Left renal cortex interstitium (tissue), 4 donors: ENCODE data around the gene RNF34. TPM values are rescaled to one million over a fixed set of nuclear protein-coding genes. Genes with fewer than 3 reads are reported as not detected.
A peak's percentile ranks its signal among the peaks of the same experiment; 100 is the strongest.

ENCODE experiments used
- DNase-seq, 4 donors: peaks; one replicate each; pipeline ENCODE4 v3.0.0-alpha.2; 2013; ENCODE audit warnings: low read depth in 4 of 4, low spot score in 2 of 4, missing footprints in 1 of 4
- polyA plus RNA-seq, 4 donors: library from polyadenylated mRNA; unstranded; fragments of 120-200 nt; gene quantifications; one replicate each; pipeline ENCODE4 v1.2.1, GENCODE V29; 2013; ENCODE audit not compliant: insufficient read length in 4 of 4

Gene RNF34
- polyA plus RNA-seq, 4 donors: 39.5 to 50.4 (median 45.7) TPM

DNA sequence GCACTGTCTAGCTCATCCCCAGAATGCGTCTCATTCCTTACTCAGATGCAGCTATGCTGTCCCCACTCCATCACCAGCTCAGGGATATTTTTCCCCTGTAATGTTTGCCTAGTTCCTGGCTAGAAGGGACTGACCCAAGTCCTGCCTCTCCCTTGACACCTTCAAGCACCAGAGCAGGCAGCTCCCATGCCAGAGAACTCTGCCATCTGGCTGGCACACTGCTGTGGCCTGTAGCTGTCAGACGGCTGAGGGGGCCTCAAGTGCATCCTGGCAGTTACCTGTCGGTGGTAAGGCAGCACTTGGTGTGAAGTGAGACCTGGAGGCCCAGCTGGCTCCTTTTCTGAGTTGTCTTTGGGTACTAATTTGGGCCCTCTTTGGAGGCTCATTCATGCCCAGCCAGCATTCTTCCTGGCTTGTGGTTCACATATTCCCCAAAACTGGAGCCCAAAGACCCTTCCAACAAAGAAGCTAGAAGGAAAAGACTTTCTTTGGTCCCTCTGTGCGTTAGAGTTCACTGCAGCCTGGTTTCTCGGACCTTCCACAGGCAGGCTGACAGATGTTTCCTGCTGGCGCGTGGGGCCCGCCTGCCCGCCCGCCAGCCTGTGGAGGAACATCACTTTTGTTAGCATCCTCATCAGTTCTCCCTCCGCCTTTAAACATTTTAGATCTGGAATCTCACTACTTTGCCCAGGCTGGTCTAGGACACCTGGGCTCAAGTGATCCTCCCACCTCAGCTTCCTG, 33.0 kb downstream of the RNF34 start:
- DNase-seq: no peak

DNA sequence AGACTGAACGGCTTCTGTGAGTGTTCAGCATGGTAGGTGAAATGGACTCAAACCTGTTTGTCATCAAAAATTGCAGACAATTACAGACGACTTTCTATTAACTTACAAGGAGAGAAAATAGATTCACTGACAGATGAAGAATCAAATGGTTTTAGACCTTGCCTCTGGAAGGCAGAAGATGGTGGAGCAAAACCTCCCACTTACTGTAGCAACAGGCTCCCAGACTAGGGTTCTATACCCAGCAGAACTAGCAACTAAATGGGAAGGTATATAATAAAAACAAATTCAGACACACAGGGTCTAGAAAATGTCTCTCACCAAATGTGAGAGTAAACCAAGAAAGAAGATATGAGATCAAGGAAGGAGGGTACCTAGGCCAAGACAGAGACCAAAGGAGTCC, 36.8 kb downstream of the RNF34 start:
- DNase-seq: no peak

- no peak for DNase-seq
Observed at GRCh38 chr12:121438905-121439304, 39.0 kb downstream of the RNF34 start.

GRCh38 chr12:121439715-121440114, 39.8 kb downstream of the RNF34 start:
- DNase-seq: no peak

GRCh38 chr12:121440768-121441167, 40.9 kb downstream of the RNF34 start:
- no peak for DNase-seq

DNA sequence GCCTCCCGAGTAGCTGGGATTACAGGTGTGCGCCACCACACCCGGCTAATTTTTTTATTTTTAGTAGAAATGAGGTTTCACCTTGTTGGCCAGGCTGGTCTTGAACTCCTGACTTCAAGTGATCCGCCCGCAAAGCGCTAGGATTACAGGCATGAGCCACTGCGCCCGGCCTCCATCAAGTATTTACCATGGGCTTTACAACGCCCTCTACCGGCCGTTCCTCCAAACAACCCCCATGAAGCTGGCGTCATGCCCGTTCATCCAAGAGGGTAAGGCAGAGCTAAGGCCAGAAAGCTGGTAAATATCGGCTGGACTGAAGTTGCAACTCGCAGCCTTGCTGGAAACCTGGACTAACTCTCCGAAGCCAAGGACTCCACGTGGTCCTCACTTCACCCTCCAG, 41.6 kb downstream of the RNF34 start:
- DNase-seq: no peak

- DNase-seq: no peak
Observed at GRCh38 chr12:121442028-121442948, 42.4 kb downstream of the RNF34 start.

DNA sequence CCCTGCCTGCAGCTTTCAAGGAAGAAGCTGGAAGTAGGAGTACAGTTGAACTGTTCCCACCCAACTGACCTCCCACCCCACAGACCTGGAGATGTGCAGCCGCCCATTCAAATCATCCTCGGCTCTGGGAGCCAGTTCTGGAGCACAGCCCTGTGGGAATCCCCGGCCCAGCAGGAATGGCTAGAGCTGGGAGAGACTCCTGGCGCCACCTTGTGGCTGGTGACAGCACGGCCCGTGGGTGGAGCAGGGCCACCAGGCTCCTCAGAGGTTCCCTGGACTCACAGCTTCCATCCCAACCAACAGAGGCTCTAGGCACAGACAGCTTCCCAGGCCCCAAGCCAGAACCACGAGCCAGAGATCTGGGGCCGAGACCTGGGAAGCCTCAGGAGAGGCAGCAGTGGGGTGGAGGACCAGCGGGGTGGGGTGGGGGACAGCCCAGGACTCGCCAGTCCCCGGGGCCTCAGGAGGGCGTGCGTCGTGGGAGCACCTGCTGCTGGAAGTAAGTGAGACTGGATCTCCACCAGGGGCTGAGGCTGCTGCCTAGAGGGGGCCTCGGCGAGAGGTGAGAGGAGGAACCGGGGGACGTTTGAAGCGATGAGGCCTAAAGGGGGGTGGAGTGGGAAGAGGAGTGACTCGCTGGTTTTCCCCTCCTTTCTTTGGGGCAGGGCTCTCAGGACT, 43.4 kb downstream of the RNF34 start:
- peak in 1 of 4 donors; percentile 52 for DNase-seq

DNA sequence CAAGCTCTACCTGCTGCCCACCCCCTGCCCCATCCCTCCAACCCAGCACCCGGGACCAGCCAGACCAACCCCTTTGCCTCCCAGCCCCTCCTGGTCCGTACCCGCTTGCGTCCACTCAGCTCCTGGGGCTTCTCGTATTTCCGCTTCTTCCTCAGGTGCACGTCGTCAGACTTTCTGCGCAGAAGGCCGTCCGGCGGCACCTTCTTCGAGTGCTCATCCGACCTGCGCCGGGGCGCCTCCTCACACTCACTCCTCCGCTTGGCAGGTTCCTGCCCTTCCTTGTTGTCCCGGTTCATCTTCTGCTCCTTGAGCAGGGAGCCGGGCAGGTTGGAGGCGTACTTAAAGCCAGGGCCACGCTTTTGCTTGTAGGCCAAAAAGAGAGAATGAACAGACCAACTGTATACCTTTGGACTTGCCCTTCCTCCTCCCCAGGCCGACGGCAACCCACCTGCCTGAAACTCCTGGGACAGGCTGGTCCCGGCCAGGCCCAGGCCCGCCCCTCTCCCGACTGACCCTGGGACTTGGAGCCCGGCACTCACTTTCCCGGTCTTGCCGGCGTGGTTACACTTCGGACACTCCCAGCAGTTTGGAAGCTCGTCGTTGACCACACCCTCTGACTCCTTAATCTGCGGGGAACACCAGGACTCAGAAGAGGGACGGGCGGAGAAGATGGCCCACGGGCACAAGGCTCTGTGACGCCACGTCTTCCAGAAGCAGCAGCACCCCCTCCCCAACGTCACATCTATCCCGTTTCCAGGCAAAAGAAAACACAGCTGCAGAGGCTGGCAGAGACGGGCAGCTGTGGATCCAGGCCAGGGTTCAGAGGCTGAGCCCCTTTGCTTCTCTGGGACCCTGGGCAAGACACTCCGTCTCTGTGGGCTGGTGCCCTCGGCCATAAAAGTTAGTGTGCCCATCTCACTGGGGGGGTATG, 44.3 kb downstream of the RNF34 start:
- no peak for DNase-seq

DNA sequence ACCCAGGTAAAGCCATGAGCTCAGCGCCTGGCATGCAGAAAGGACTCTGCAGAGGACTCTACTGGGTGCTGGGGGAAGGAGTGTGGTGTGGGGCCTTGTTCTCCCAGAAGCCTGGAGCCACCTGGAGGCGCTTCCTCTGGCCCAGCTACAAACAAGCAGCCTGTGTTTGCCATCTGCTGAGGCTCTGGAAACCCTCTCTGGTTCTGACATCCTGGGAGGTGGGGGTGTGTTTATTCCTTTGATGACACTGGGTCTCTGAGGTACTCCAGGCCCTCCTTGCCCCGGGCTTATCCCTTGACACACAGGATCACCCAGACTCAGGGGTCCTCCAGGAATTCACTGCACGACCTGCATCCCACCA, 44.9 kb downstream of the RNF34 start:
- no peak for DNase-seq

DNA sequence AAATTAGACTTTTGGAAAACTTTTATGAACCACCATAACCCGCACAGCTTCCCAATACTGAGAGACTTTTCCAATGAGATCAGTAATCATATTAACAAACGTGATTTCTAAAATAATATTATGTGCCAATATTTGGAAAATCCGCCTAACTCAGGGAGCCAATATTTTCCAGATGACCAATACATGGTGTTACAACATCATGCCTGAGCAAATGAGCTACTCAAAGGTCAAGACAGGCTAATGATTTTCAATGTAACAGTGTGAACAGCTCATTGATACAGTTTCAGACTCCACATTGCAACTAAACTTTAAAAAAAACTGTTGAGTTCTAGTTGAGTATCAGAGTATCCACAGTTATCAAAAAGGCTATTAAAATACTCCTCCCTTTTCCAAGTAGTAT, 46.8 kb downstream of the RNF34 start:
- no peak for DNase-seq

GRCh38 chr12:121448771-121449315, 48.9 kb downstream of the RNF34 start:
- DNase-seq: no peak

- no peak for DNase-seq
Observed at GRCh38 chr12:121451961-121452339, 52.0 kb downstream of the RNF34 start.

- no peak for DNase-seq
Observed at GRCh38 chr12:121452340-121452984, 52.5 kb downstream of the RNF34 start.

DNA sequence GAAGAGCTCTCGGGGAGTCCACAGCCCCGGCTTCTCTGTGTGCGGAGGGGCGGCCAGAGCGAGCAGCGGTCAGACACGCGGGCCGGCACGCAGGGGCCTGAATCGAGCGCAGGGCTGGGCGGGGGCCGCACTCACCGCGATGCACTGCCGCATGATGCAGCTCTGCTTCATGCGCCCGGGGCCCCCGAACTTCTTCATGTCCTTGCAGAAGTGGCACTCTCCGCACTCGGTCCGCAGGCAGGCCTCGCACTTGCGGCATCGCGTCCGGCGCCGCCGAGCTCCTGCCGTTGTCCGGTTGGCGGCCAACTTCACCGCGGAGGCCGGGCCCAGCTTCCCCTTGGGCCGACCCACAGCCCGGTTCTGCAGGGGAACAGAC, 53.1 kb downstream of the RNF34 start:
- DNase-seq: no peak

- DNase-seq: no peak
Observed at GRCh38 chr12:121453629-121454028, 53.7 kb downstream of the RNF34 start.

GRCh38 chr12:121454921-121455320, 55.0 kb downstream of the RNF34 start:
- no peak for DNase-seq

DNA sequence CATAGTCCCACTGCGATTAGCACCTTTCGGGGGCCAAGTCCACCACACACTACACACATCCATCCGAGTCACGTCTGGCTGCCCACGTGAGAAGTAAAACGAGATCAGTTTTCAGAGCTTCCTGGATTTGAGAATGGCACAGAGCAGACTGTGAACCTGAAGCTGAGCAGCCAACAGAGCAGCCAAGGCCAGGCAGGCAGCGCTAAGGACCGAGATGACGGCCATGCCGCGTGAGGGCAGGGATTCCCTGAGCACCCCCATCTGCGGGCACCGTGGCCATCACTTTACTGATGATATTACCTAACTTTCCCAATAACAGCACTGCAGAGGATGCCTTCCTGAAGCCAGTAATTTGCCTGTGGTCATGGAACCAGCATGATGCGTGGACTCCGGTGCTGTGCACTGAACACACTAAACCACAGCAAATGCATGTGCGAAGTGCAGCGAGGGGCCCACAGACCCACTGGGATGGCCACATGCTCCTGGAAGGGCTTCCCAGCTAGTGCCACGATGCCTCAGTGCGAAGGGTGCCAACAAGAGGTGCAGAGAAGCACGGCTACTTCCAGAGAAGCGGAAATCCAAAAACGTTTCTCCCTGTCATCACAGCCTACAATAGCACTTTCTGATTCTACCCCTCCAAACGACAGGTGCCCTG, 56.0 kb downstream of the RNF34 start:
- DNase-seq: no peak

DNA sequence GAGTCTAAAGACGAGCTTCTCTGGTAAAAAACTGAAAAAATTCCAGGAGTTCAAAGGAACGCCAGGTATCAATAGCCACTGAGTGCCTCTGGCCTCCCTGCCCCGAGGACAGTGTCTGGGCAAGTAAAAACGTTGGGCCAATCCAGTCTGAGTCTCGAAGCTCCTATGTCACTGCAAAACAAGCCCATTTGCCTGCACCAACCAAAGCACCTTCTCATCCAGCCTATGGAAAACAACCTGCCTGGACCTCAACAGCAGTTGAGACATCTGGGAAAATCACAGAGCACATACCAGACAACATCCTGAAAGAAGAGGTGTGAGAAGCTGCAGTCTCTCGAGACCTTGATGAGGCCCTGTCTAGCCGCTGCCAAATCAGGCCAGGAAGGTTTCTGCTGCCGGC, 56.6 kb downstream of the RNF34 start:
- no peak for DNase-seq
